Subcutaneous adipose tissue (tissue), 4 donors: ENCODE data around the gene CEP135. TPM values are rescaled to one million over a fixed set of nuclear protein-coding genes. Genes with fewer than 3 reads are reported as not detected.

Experiments
- total RNA-seq, 4 donors: library from RNA; depleted of rRNA; stranded (reverse); fragments of >200 nt; gene quantifications; one replicate each; pipeline ENCODE4 v1.1.0, GENCODE V29; 2016
- TF ChIP-seq, protein P1 (sequence below): fragments of 450-650 bp; IDR thresholded peaks from one replicate; pipeline ENCODE4 v1.5.1; 2016; ENCODE audit warnings: low read depth, mild to moderate bottlenecking, control low read depth, antibody characterized with exemption, moderate library complexity

CEP135 gene
- total RNA-seq, 4 donors from 2014 or later: 5.1 to 11.1 (median 7.4) TPM

DNA sequence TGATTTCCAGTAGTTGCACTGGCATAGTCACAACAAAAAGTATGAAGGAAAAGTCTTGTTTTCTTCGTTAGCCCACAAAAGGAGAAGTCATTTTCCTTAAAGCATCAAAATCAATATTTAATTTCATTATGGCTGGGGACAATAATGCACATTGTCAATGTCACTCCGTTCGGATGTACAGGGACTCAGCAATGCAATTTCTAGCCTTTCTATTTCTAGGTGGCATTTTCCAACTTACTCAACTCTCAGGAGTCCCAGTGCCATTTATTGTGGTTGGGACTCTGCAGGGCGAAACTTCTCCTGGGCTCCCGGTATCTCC is 99.6 kb downstream of the CEP135 start:
- TF ChIP-seq, protein P1, sequence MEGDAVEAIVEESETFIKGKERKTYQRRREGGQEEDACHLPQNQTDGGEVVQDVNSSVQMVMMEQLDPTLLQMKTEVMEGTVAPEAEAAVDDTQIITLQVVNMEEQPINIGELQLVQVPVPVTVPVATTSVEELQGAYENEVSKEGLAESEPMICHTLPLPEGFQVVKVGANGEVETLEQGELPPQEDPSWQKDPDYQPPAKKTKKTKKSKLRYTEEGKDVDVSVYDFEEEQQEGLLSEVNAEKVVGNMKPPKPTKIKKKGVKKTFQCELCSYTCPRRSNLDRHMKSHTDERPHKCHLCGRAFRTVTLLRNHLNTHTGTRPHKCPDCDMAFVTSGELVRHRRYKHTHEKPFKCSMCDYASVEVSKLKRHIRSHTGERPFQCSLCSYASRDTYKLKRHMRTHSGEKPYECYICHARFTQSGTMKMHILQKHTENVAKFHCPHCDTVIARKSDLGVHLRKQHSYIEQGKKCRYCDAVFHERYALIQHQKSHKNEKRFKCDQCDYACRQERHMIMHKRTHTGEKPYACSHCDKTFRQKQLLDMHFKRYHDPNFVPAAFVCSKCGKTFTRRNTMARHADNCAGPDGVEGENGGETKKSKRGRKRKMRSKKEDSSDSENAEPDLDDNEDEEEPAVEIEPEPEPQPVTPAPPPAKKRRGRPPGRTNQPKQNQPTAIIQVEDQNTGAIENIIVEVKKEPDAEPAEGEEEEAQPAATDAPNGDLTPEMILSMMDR: no peak

DNA sequence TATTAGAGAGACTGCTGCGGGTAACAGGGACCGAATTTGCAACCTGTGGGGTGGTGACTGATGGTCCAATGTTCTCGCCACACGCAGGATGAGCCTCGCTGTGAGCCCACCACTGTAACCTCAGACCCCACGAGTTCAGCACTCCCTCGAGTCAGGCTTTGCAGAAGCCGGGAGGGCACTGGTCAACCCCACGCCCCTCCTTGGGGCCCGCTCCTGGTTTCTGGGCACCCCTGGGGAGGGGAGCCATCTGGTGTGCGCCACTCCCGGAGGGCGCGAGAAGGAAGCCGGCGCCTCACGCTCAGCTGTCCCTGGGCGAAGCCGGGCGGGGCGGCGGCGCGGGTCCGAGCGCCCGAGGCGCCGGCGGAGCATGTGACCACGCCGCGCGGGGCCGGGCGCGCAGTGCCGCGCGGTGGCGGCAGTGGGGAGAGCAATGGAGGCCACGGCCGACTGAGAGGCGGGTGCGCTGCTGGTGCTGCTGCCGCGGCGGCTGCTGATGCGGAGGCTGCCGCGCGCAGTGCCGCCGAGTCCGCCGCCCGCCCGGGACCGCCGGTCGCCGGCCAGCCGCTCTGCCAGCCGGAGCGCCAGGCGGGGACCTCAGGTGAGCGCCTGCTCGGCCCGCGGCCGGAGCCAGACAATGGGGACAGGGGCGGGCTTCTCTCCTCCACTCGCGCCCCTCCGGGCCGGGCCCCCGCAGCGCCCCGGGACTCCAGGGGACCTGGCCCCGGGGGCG is 100.1 kb downstream of the CEP135 start:
- TF ChIP-seq, protein P1: no peak

DNA sequence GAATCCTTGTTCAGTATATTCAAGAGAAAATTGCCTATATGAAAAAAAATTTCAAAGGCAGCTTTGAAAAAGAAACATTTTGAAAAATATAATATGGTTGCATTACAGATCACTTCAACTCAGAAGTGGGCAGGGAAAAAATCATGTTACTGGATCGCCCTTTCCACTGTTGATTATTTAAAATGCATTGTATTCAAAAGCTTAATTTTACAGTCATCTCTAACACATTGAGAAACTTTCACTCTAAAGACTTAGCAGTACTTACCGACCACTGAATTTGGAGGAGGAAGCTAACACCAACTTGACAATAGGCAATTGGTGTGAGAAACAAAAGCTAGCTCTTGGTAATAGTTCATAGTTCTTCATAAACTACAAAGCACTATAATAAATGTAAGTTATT is 101.9 kb downstream of the CEP135 start:
- TF ChIP-seq, protein P1: no peak

DNA sequence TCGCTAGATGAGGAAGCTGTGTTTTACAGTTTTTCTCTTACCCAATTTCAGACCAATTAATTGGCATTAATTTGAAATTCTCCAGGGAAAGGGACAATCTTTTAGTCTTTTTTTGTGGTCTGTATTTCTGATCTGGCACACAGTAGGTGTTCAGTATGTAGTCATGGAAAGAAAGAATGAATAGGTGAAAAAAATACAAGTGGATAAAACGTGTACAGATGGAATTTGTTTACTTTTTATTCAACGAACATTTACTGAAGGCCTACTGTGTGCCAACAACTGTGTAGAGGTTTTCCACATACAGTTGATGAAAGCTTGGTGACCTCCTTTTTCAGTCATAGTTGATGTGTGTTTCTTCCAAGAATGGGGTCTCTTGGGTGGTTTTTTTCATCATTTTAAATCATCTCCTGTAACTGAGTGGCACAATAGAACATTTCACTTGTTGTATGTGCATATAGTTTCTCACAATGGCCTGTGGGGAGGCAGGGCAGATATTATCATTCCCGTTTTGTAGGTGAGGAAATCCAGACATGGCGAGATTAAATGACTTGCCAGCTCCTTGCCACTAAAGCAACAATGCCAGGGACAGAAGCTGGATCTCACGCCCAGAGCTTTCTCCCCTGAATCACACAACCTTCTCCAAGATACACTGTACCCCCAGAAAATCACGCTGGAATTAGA is 102.4 kb downstream of the CEP135 start:
- TF ChIP-seq, protein P1: no peak

DNA sequence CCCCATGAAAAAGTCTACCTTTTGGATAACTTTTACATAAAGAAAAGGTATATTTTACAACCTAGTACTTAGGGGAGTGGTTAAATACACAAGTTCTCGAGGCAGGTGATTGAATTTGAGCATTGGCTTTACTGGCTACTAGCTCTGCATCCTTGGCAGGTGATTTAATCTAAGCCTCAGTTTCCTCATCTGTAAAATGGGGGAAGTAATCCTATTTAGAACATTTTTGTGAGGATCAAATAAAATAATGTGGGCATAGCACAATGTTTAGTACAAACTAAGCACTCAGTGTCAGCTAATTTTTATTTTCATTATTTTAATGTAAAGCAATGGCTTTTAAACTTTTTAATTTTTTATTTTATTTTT is 102.9 kb downstream of the CEP135 start:
- TF ChIP-seq, protein P1: no peak

DNA sequence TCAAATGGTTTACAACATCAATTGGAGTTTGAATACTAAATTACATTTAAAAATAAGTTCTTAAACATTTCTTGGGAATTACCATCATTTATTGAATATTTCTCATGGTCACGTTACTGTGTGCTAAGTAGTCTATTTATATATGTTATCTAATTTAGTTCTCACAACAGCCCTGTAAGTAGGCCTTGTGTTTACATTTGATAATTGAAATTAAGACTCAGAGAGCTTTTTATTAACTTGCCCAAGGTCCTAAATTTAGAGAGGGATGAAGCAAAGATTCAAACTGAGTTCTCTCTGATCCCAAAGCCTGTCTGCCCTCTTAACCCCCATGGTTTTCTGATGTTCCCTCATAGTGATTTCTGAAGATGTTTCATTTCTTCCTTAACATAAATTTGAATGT is 103.7 kb downstream of the CEP135 start:
- TF ChIP-seq, protein P1: no peak

DNA sequence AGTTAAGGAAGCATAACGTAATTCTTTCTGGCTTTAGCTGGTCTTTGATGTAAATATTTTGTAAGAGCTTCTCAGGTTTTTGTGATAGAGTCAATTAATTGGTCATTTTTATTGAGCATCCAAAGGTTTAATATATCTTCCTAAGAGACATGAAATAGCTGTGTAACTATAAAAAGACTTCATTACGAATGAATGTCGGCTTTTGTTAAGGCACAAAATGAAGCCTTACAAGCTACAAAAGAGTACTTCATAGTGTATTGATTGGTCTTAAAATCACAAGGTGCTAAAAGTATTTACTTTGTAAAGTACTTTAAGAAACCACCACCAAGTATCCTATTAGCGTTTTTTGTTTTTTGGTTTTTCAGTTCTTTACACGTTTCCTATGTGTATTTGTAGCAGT is 104.2 kb downstream of the CEP135 start:
- TF ChIP-seq, protein P1: no peak
